T-helper 1 cell treated with Interleukin-12 subunit alpha and Interleukin-12 subunit beta and Interleukin-4 antibody, amounts not matched to agents 30 μg/mL and 1 μg/mL, for 36 hours (primary cell): Measurements from ENCODE around the gene ABCC1.

Source experiments
- H3K27ac Mint-ChIP-seq: one replicate; pipeline ENCODE4 v1.8.0; 2021; ENCODE audit warnings: mild to moderate bottlenecking, mixed read lengths
- H3K27me3 Mint-ChIP-seq: one replicate; pipeline ENCODE4 v1.8.0; 2021; ENCODE audit warnings: low read depth, mixed read lengths
- H3K36me3 Mint-ChIP-seq: one replicate; pipeline ENCODE4 v1.8.0; 2021; ENCODE audit warnings: low read depth, mixed read lengths
- H3K4me1 Mint-ChIP-seq: one replicate; pipeline ENCODE4 v1.8.0; 2021; ENCODE audit warnings: low read depth, mixed read lengths
- H3K4me3 Mint-ChIP-seq: one replicate; pipeline ENCODE4 v1.8.0; 2021; ENCODE audit warnings: mild to moderate bottlenecking, moderate library complexity, mixed read lengths
- H3K9me3 Mint-ChIP-seq: one replicate; pipeline ENCODE4 v1.8.0; 2021; ENCODE audit warnings: mixed read lengths

ABCC1 gene

DNA sequence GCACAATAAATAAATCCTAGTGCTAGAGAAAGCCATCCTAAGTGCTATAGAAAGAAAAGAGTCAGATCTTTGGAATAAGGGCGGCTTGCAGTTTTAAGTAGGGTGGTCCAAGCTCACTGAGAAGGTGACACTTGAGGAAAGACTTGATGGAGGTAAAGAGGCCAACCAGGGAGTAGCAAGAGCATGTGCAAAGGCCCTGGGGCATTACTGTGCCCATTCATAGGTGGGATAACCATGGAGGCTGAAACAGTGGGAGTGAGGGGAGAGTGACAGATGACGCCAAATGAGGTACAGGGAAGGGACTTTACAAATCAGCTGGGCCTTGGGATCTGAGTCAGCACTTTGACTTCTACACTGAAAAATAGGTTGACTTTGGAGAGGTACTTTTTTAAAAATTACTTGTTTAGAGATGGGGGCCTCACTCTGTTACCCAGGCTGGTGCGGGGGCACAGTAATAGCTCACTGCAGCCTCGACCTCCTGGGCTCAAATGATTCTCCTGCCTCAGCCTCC, 115.5 kb downstream of the ABCC1 start:
- Mint-ChIP-seq H3K27ac (no peak overlapping the region), H3K4me3 (no peak overlapping the region), H3K36me3 (peaks cover 36% of the 10 kb centered on the region), H3K4me1 (peaks cover 24% of the 10 kb centered on the region), H3K9me3 (no peaks in the 10 kb centered on the region), H3K27me3 (no peaks in the 10 kb centered on the region)

DNA sequence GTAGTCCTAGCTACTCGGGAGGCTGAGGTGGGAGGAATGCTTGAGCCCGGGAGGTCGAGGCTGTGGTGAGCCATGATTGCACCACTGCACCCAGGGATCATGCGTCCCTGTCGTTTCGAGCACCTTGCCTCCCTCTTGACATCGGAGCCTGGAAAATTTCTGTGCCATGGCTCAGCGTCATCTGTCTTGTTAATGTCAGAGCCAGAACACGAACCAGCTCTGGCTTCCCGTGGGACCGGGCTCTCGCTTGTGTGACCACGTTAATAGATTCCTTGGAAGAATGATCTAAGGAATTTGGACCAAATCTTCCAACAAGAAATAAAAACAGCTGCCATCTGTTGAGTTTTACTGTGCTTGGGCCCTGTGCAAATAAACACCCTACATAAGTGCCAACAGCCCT, 117.7 kb downstream of the ABCC1 start:
- Mint-ChIP-seq H3K27me3 (no peaks in the 10 kb centered on the region), H3K36me3 (peaks cover 36% of the 10 kb centered on the region)

DNA sequence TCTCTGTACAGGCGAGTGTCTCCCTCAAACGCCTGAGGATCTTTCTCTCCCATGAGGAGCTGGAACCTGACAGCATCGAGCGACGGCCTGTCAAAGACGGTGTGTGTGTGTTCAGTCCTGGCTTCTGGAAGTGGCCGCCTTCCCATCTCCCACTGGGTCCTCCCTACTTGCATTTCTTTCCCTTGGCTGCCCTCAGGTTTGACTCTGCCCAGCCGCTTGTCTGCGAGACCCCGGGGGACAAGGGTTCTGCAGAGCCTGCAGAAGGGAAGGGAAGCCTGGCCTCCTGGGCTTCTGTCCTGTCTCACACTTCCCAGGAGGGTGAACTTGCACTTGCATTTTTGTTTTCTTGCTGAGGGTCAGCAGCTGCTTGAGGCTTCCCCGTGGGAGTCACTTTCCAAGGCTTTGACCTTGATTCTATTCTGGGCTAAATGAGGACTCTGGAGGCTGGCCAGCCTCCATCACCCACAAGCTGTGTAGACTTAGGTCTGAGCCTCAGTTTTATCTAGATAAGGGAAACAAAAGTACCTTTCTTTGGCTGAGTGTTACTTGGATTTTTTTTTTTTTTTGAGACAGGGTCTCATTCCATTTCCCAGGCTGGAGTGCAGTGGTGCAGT, 122.3 kb downstream of the ABCC1 start:
- H3K27ac Mint-ChIP-seq: no peak overlapping the region
- peaks cover 26% of the 10 kb centered on the region for H3K36me3 Mint-ChIP-seq
- H3K9me3 Mint-ChIP-seq: no peaks in the 10 kb centered on the region
- H3K4me3 Mint-ChIP-seq: no peak overlapping the region
- peaks cover 3% of the 10 kb centered on the region for H3K4me1 Mint-ChIP-seq
- no peaks in the 10 kb centered on the region for H3K27me3 Mint-ChIP-seq

More for the DNA sequence above, 117.7 kb downstream of the ABCC1 start:
- Mint-ChIP-seq H3K4me3 (no peak overlapping the region), H3K9me3 (no peaks in the 10 kb centered on the region), H3K4me1 (peaks cover 11% of the 10 kb centered on the region), H3K27ac (no peak overlapping the region)

DNA sequence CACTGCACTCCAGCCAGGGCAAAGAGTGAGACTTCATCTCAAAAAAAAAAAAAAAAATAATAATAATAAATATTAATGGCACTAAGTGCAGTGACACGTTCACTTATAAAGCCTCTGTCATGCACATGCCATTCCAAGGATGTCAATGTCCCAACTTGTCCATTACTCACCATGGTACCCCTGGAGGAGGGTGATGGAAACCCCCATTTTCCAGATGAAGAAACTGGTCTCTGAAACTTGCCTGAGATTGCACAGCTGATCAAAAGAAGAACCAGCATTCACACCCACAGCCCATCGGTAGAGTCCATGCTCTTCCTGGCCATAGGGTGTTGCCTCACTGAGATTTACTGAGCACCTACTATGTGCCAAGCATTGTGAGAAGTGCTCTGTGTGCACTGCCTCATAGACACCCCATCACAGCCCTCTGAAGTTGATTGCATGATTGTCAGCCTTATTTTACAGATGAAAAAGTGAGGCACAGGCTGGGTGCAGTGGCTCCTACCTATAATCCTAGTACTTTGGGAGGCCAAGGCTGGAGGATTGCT, 123.7 kb downstream of the ABCC1 start:
- Mint-ChIP-seq H3K36me3 (peaks cover 29% of the 10 kb centered on the region), H3K27ac (no peak overlapping the region), H3K27me3 (no peaks in the 10 kb centered on the region), H3K9me3 (no peaks in the 10 kb centered on the region), H3K4me1 (peaks cover 3% of the 10 kb centered on the region), H3K4me3 (no peak overlapping the region)

DNA sequence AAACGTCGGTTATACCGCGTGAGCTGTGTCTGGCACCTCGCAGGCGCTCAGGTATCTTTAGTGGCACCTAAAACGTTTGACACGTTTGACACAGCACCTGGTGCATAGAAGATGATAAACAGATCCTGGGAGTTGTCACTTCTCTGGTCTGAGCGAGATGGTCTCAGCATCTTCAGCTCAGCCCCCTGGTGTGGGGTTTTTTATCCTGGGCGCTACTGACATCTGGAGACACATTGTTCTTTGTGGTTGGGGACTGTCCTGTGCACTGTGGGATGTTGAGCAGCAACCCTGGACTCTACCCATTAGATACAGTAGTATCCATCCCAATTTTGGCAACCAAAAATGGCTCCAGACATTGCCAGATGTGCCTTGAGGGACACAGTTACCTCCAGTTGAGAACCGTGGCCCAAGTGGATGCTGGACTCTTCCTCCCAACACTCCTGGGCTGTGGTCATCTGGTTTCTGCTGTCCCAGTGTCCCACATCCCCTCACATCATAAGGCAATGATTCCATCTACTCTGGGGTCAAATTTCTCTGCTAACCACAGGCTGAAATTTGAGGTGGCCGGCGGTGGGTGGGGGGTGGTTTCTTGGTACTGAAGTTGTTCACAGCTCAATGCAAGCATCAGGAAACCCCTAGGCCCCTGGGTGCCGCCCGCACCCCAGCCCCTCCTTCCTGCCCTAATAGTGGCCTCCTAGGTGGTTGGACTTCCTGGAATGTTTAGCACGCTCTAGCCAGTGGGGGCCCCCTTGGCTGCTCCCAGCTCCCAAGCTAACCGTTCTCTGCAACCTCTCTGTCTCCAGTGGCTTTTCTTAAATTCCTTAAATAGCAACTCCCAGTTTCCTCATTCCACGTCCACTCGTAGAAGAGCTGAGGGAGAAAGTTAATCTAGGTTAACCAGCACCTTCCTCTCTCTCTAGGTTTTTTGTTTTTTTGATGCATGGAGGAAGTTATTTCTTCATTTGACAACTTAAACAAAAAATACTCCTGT, 124.8 kb downstream of the ABCC1 start:
- H3K4me3 Mint-ChIP-seq: no peak overlapping the region
- H3K36me3 Mint-ChIP-seq: peaks cover 33% of the 10 kb centered on the region
- peaks cover 3% of the 10 kb centered on the region for H3K4me1 Mint-ChIP-seq
- H3K9me3 Mint-ChIP-seq: no peaks in the 10 kb centered on the region
- no peaks in the 10 kb centered on the region for H3K27me3 Mint-ChIP-seq
- H3K27ac Mint-ChIP-seq: peak overlapping the region; percentile 3

DNA sequence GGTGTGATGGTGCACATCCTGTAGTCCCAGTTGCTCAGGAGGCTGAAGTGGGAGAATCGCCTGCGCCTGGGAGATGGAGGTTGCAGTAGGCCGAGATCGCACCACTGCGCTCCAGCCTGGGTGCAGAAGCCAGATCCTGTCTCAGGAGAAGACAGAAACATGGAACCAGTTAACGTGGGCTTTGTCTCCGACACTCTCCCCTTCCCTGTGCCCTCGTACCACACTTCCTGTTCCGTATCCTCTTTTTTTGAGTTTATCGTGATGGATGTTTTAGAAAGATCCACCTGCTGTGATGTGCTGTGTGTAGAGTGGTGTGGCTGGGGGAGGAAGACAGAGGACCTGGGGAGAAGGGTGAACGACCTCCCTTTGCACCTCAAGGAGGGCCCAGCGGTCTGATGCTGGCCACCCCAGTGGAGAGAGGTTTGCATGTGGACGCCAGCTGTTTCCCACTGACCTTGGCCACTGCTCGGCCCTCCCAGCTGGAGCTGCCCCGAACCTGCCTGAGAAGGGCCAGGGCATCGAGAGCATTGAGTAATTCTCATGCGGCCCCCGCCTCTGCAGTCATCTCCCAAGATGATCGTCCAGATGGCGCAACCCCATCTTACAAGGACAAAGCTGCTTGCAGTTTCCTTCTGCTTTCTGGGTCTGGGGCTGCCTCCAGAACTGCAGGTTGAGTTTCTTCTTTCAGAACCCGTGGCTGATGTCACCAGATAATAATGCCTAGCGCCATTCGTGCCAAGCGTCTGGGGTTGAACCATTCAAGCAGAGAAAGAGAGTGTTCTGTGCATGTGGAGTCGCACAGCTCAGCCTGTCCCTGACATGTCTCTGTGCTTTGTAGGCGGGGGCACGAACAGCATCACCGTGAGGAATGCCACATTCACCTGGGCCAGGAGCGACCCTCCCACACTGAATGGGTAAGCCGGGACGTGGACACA, 126.3 kb downstream of the ABCC1 start:
- Mint-ChIP-seq H3K9me3 (no peaks in the 10 kb centered on the region), H3K36me3 (peaks cover 38% of the 10 kb centered on the region), H3K27ac (no peak overlapping the region)

DNA sequence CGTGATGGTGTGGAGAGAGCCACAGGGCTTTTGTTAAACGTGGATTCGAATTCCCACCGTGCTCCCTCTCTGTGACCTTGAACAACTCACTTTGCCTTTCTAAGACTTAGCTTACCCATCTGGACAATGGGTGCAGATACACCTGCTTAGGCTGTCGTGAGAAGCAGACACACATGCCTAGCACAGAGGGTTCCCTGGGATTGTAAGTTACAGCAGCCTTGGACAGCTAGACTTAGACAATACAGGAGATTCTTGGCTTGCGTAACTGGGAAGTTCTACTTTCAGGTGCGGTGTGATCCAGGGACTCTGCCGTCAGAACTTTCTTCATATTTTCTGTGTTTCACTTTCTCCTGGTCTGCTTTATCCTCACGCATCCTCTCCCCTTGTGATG, 127.0 kb downstream of the ABCC1 start:
- Mint-ChIP-seq H3K27me3 (no peaks in the 10 kb centered on the region), H3K4me3 (no peak overlapping the region), H3K27ac (no peak overlapping the region), H3K4me1 (peaks cover 3% of the 10 kb centered on the region), H3K9me3 (no peaks in the 10 kb centered on the region), H3K36me3 (peaks cover 43% of the 10 kb centered on the region)

More for the DNA sequence above, 126.3 kb downstream of the ABCC1 start:
- Mint-ChIP-seq H3K4me1 (peaks cover 3% of the 10 kb centered on the region), H3K4me3 (no peak overlapping the region), H3K27me3 (no peaks in the 10 kb centered on the region)

DNA sequence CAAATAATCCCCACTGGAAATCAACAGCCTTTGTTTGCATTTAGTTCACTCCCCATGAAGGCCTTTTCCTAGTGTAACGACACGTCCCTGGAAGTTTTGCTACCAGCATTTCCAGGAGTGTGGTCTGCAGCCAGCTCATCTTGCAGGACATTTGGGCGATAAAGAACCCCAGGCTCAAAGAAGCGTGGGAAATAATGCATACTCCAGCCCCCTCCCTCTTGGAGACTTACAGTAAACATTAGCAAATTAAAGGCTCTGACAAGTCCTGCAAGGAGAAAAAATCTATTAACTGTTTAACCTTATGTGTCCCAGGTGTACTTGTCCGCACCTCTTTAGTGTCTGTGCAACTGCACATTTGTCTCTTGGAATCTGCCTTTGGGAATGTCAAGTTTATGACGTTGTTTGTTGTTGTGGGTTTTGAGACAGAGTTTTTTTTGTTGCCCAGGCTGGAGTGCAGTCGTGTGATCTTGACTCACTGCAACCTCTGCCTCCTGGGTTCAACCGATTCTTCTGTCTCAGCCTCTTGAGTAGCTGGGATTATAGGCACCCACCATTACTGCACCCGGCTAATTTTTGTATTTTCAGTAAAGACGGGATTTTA, 131.1 kb downstream of the ABCC1 start:
- no peak overlapping the region for H3K4me3 Mint-ChIP-seq
- H3K9me3 Mint-ChIP-seq: peaks cover 13% of the 10 kb centered on the region
- H3K27ac Mint-ChIP-seq: no peak overlapping the region
- H3K4me1 Mint-ChIP-seq: no peaks in the 10 kb centered on the region
- peaks cover 69% of the 10 kb centered on the region for H3K36me3 Mint-ChIP-seq
- H3K27me3 Mint-ChIP-seq: no peaks in the 10 kb centered on the region

DNA sequence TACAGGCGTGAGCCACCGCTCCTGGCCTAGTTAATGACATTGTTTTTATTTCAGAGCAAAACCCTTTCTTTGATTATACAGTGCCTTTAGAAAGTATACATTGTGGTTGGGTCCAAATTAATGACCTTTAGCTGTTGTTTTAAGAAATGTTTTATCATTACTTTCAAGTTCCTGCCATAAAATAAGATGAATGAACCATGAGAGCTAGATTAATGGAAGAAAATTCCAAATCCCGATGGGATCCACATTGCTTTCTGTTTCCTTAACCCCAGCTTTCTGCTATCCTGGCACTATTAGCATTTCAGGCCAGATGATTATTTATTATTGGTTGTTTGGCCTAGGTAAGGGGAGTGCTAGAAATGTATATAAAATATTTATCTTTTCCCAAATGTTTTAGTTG, 131.7 kb downstream of the ABCC1 start:
- Mint-ChIP-seq H3K4me1 (no peaks in the 10 kb centered on the region), H3K27me3 (no peaks in the 10 kb centered on the region), H3K36me3 (peaks cover 70% of the 10 kb centered on the region), H3K9me3 (peaks cover 13% of the 10 kb centered on the region), H3K4me3 (no peak overlapping the region), H3K27ac (no peak overlapping the region)

DNA sequence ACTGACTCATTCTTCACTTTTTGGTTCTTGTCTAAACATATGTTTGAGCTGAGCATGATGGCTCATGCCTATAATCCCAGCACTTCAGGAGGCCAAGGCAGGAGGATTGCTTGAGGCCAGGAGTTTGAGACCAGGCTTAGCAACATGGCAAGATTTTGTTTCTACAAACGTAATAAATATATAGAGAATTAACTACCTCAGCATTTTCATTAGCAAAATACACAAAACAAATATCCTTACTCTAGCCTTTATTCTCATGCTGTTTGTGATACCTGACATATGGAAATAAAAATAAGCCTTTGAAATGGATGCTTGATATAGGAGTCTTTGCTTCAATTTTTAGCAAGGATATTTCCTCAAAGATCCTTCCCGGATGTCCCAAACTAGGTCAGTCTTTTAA, 132.8 kb downstream of the ABCC1 start:
- H3K36me3 Mint-ChIP-seq: peaks cover 77% of the 10 kb centered on the region
- no peaks in the 10 kb centered on the region for H3K4me1 Mint-ChIP-seq
- H3K27ac Mint-ChIP-seq: peak overlapping the region; percentile 1
- H3K27me3 Mint-ChIP-seq: no peaks in the 10 kb centered on the region
- H3K4me3 Mint-ChIP-seq: no peak overlapping the region
- H3K9me3 Mint-ChIP-seq: peaks cover 13% of the 10 kb centered on the region

DNA sequence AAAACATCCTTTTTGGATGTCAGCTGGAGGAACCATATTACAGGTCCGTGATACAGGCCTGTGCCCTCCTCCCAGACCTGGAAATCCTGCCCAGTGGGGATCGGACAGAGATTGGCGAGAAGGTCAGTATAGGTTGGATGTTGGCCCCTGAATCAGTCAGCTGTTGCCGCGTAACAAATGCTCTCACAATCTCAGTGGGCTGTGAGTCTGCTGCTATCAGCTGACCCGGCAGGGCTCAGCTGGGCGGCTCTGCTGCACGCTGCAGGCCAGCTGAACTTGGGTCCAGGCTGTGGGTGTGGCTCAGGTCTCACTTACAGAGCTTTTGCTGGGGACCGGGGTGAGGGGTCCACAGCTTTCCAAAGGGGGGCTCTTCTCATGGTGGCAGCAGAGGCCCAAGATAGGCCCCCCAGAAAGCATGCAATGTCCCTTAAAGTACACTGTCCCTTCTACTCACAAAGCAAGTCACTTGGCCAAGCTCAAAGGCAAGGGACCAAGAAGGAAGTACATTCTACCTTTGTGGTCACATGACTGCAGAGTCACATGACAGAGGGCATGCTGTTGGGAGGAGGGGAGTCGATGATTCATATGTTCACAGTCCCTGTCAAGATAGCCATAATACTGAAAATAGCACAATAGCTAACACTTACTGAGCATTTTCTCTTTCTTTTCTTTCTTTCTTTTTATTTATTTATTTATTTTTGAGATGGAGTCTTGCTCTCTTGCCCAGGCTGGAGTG, 134.2 kb downstream of the ABCC1 start:
- Mint-ChIP-seq H3K36me3 (peaks cover 71% of the 10 kb centered on the region), H3K27ac (no peak overlapping the region), H3K27me3 (no peaks in the 10 kb centered on the region), H3K4me3 (no peak overlapping the region), H3K4me1 (no peaks in the 10 kb centered on the region), H3K9me3 (peaks cover 13% of the 10 kb centered on the region)

DNA sequence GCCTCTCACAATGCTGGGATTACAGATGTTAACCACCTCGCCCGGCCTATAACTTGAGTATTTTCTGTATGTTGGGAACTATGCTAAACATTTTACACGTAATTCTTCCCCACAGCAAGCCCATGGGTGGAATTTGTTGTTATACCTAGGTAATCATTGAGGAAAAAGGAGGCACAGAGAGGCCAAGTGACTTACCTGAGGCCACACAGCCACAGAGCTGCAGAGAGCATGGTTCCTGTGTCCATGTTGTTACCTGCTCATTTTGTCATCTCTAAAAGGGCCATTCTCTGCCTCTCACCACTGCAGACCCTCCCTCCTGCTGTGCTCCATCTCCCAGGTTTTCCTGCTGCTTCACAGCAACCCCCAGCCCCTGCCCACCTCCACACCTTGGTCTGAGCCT, 135.5 kb downstream of the ABCC1 start:
- Mint-ChIP-seq H3K9me3 (peaks cover 13% of the 10 kb centered on the region), H3K27ac (no peak overlapping the region), H3K4me3 (no peak overlapping the region), H3K36me3 (peaks cover 68% of the 10 kb centered on the region), H3K4me1 (no peaks in the 10 kb centered on the region), H3K27me3 (no peaks in the 10 kb centered on the region)
